SK-N-SH treated with all-trans-retinoic acid at 6 μM for 48 hours (cell line): ENCODE data around the gene LYST.
A peak's percentile ranks its signal among the peaks of the same experiment; 100 is the strongest.

Experiments
- ATAC-seq: fragments of 200-7000 bp; cut with Tn5 transposase; 3 replicates; pipeline ENCODE4 v1.9.1; 2020; ENCODE audit warnings: mild to moderate bottlenecking, moderate library complexity
- ARNTL ChIP-seq: fragments of 450-650 bp; formaldehyde crosslinking; IDR thresholded peaks from 2 replicates; pipeline ENCODE4 v1.5.0; 2020; ENCODE audit warnings: low read depth, mild to moderate bottlenecking, moderate library complexity, borderline replicate concordance
- BACH2 ChIP-seq: fragments of 250-450 bp; sonication (Bioruptor Pico); IDR thresholded peaks from 2 replicates; pipeline ENCODE4 v1.9.0; 2021; ENCODE audit warnings: mild to moderate bottlenecking, borderline replicate concordance
- CSDC2 ChIP-seq: fragments of 250-450 bp; sonication (Bioruptor Pico); IDR thresholded peaks from 2 replicates; pipeline ENCODE4 v1.5.0; 2020; ENCODE audit warnings: mild to moderate bottlenecking, moderate library complexity
- ESRRG ChIP-seq: fragments of 250-450 bp; sonication (Bioruptor Pico); IDR thresholded peaks from 2 replicates; pipeline ENCODE4 v1.6.1; 2021; ENCODE audit warnings: mild to moderate bottlenecking
- GLIS3 ChIP-seq: fragments of 250-450 bp; sonication (Bioruptor Pico); IDR thresholded peaks from 2 replicates; pipeline ENCODE4 v1.5.0; 2020; ENCODE audit warnings: mild to moderate bottlenecking, moderate library complexity
- ISL1 ChIP-seq: fragments of 250-450 bp; sonication (Bioruptor Pico); IDR thresholded peaks from 2 replicates; pipeline ENCODE4 v2.1.2; 2022; ENCODE audit warnings: mild to moderate bottlenecking, moderate library complexity
- OSR1 ChIP-seq: fragments of 250-450 bp; sonication (Bioruptor Pico); IDR thresholded peaks from 2 replicates; pipeline ENCODE4 v1.8.0; 2022; ENCODE audit warnings: moderate library complexity, mild to moderate bottlenecking, inconsistent platforms
- RARB ChIP-seq: fragments of 250-450 bp; sonication (Bioruptor Pico); IDR thresholded peaks from 2 replicates; pipeline ENCODE4 v1.8.0; 2021; ENCODE audit warnings: mild to moderate bottlenecking, moderate library complexity
- SNAI2 ChIP-seq: fragments of 250-450 bp; sonication (Bioruptor Pico); IDR thresholded peaks from 2 replicates; pipeline ENCODE4 v1.5.0; 2020; ENCODE audit warnings: mild to moderate bottlenecking, moderate library complexity
- TCF4 ChIP-seq: fragments of 250-450 bp; sonication (Bioruptor Pico); IDR thresholded peaks from 2 replicates; pipeline ENCODE4 v1.8.0; 2021; ENCODE audit warnings: mild to moderate bottlenecking, moderate library complexity, borderline replicate concordance
- TOX ChIP-seq: fragments of 250-450 bp; sonication (Bioruptor Pico); IDR thresholded peaks from 2 replicates; pipeline ENCODE4 v1.8.0; 2021; ENCODE audit warnings: mild to moderate bottlenecking, moderate library complexity, borderline replicate concordance
- ZC3H10 ChIP-seq: fragments of 250-450 bp; sonication (Bioruptor Pico); IDR thresholded peaks from 2 replicates; pipeline ENCODE4 v1.5.1; 2021; ENCODE audit warnings: mild to moderate bottlenecking, moderate library complexity
- ZFP3 ChIP-seq: fragments of 250-450 bp; sonication (Bioruptor Pico); IDR thresholded peaks from 2 replicates; pipeline ENCODE4 v1.5.0; 2020; ENCODE audit warnings: mild to moderate bottlenecking, moderate library complexity
- ZFP30 ChIP-seq: fragments of 450-650 bp; formaldehyde crosslinking; IDR thresholded peaks from 2 replicates; pipeline ENCODE4 v1.5.0; 2022; ENCODE audit warnings: mild to moderate bottlenecking, moderate library complexity
- ZNF565 ChIP-seq: fragments of 450-650 bp; formaldehyde crosslinking; conservative IDR thresholded peaks from 2 replicates; pipeline ENCODE4 v1.5.0; 2020; ENCODE audit warnings: low read depth, mild to moderate bottlenecking, moderate library complexity
- ZNF70 ChIP-seq: fragments of 450-650 bp; formaldehyde crosslinking; IDR thresholded peaks from 2 replicates; pipeline ENCODE4 v1.5.0; 2020; ENCODE audit warnings: mild to moderate bottlenecking, moderate library complexity
- ZNF8 ChIP-seq: fragments of 450-650 bp; formaldehyde crosslinking; IDR thresholded peaks from 2 replicates; pipeline ENCODE4 v1.5.0; 2020; ENCODE audit warnings: mild to moderate bottlenecking, moderate library complexity
- TF ChIP-seq, protein P1 (sequence below): fragments of 250-450 bp; sonication (Bioruptor Pico); IDR thresholded peaks from 2 replicates; pipeline ENCODE4 v1.5.1; 2021; ENCODE audit warnings: mild to moderate bottlenecking, moderate library complexity
- TF ChIP-seq, protein P2 (sequence below): fragments of 250-450 bp; sonication (Bioruptor Pico); IDR thresholded peaks from 2 replicates; pipeline ENCODE4 v1.8.0; 2021; ENCODE audit warnings: low read depth, mild to moderate bottlenecking, moderate library complexity, borderline replicate concordance
- TF ChIP-seq, protein P3 (sequence below): fragments of 250-450 bp; sonication (Bioruptor Pico); IDR thresholded peaks from 2 replicates; pipeline ENCODE4 v1.5.0; 2020; ENCODE audit warnings: mild to moderate bottlenecking, moderate library complexity
- TF ChIP-seq, protein P4 (sequence below): fragments of 250-450 bp; sonication (Bioruptor Pico); IDR thresholded peaks from 2 replicates; pipeline ENCODE4 v1.8.0; 2020; ENCODE audit warnings: mild to moderate bottlenecking, moderate library complexity, borderline replicate concordance

LYST gene

DNA sequence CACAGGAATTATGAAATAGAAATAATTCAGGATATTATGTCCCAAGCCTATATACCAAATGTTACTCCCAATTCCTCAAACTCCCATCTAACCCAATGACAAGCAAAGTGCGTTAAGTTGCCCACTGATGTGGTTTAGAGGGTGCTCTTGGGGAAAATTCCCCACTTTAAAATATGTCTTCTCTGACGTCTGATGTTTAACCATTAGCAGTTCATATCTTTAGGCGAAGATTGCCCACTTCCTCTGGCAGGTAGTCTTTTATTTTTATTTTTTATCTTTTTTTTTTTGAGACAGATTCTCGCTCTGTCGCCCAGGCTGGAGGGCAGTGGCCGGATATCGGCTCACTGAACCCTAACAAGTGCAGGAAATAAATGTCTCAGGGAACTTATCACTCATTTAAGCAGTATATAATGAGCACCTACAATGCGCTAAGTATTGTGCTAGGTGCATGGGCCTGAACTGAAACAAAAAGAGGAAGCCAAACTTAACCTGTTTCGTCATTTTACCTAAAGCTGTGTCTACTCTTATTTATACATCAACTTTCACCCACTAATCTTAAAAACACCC lies 1.3 kb upstream of the LYST start:
- ATAC-seq = no peak
- no peak for TF ChIP-seq BACH2 (CRISPR knock-in tag)
- TF ChIP-seq, protein P1, sequence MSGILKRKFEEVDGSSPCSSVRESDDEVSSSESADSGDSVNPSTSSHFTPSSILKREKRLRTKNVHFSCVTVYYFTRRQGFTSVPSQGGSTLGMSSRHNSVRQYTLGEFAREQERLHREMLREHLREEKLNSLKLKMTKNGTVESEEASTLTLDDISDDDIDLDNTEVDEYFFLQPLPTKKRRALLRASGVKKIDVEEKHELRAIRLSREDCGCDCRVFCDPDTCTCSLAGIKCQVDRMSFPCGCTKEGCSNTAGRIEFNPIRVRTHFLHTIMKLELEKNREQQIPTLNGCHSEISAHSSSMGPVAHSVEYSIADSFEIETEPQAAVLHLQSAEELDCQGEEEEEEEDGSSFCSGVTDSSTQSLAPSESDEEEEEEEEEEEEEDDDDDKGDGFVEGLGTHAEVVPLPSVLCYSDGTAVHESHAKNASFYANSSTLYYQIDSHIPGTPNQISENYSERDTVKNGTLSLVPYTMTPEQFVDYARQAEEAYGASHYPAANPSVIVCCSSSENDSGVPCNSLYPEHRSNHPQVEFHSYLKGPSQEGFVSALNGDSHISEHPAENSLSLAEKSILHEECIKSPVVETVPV = no peak
- TF ChIP-seq, protein P2, sequence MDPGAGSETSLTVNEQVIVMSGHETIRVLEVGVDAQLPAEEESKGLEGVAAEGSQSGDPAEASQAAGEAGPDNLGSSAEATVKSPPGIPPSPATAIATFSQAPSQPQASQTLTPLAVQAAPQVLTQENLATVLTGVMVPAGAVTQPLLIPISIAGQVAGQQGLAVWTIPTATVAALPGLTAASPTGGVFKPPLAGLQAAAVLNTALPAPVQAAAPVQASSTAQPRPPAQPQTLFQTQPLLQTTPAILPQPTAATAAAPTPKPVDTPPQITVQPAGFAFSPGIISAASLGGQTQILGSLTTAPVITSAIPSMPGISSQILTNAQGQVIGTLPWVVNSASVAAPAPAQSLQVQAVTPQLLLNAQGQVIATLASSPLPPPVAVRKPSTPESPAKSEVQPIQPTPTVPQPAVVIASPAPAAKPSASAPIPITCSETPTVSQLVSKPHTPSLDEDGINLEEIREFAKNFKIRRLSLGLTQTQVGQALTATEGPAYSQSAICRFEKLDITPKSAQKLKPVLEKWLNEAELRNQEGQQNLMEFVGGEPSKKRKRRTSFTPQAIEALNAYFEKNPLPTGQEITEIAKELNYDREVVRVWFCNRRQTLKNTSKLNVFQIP (CRISPR knock-in tag) = no peak
- no peak for TF ChIP-seq ZFP30
- no peak for TF ChIP-seq CSDC2 (CRISPR knock-in tag)

DNA sequence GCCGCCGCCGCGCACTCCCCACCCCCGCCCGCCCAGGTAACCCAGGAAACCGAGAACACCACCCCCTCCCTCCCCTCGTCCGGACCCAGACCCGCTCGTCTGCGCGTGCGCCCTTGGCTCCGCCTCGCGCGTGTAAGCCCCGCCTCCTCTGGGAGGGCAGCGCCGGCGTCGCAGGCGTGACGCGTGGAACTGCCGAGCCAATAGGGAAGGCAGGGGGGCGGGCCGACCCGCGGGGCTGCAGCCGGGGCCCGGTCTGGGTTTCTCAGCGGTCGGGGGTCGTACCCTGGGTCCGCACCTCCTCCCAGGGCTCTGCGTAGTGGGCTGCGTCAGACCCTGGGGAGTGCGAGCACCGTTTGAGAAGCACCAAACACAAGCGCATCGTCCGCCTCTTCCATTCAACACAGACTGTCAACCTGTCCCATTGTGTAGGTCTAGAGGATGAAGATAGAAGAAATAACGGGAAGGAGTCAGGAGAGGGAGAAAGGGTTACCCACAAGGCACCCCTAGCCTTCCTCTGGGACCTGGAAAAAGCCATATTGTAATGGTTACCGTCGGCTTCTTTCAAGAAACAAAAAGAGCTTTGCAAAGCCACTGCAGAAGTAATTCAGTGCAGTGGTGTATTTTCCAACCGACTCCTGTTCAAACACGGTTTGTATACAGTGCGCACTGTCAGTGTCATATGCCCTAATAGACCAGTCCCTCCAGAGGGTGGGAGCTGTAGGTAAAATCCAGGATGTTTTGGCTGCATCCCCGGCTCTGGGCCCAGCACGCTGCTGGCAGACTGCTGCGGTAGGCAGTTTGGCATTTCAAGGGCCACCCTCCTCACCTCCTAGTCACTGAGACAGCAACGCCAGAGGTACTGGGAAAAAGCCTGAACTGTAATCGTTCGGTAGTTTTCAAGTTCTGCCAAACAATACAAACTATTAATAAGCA lies 473 bp upstream of the LYST start:
- ATAC-seq = peak; percentile 86
- TF ChIP-seq ESRRG (CRISPR knock-in tag) = no peak
- no peak for TF ChIP-seq ZC3H10 (CRISPR knock-in tag)
- TF ChIP-seq GLIS3 (CRISPR knock-in tag) = no peak
- TF ChIP-seq TCF4 (CRISPR knock-in tag) = no peak
- no peak for TF ChIP-seq OSR1 (CRISPR knock-in tag)
- TF ChIP-seq, protein P3, sequence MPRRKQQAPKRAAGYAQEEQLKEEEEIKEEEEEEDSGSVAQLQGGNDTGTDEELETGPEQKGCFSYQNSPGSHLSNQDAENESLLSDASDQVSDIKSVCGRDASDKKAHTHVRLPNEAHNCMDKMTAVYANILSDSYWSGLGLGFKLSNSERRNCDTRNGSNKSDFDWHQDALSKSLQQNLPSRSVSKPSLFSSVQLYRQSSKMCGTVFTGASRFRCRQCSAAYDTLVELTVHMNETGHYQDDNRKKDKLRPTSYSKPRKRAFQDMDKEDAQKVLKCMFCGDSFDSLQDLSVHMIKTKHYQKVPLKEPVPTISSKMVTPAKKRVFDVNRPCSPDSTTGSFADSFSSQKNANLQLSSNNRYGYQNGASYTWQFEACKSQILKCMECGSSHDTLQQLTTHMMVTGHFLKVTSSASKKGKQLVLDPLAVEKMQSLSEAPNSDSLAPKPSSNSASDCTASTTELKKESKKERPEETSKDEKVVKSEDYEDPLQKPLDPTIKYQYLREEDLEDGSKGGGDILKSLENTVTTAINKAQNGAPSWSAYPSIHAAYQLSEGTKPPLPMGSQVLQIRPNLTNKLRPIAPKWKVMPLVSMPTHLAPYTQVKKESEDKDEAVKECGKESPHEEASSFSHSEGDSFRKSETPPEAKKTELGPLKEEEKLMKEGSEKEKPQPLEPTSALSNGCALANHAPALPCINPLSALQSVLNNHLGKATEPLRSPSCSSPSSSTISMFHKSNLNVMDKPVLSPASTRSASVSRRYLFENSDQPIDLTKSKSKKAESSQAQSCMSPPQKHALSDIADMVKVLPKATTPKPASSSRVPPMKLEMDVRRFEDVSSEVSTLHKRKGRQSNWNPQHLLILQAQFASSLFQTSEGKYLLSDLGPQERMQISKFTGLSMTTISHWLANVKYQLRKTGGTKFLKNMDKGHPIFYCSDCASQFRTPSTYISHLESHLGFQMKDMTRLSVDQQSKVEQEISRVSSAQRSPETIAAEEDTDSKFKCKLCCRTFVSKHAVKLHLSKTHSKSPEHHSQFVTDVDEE (CRISPR knock-in tag) = no peak
- TF ChIP-seq, protein P4, sequence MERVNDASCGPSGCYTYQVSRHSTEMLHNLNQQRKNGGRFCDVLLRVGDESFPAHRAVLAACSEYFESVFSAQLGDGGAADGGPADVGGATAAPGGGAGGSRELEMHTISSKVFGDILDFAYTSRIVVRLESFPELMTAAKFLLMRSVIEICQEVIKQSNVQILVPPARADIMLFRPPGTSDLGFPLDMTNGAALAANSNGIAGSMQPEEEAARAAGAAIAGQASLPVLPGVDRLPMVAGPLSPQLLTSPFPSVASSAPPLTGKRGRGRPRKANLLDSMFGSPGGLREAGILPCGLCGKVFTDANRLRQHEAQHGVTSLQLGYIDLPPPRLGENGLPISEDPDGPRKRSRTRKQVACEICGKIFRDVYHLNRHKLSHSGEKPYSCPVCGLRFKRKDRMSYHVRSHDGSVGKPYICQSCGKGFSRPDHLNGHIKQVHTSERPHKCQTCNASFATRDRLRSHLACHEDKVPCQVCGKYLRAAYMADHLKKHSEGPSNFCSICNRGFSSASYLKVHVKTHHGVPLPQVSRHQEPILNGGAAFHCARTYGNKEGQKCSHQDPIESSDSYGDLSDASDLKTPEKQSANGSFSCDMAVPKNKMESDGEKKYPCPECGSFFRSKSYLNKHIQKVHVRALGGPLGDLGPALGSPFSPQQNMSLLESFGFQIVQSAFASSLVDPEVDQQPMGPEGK = no peak
- no peak for TF ChIP-seq ZFP30
- TF ChIP-seq, protein P1 = no peak
- TF ChIP-seq BACH2 (CRISPR knock-in tag) = no peak
- TF ChIP-seq ZNF8 = no peak
- TF ChIP-seq RARB (CRISPR knock-in tag) = no peak
- no peak for TF ChIP-seq ZNF565 (CRISPR knock-in tag)
- no peak for TF ChIP-seq SNAI2 (CRISPR knock-in tag)
- no peak for TF ChIP-seq ZNF70 (CRISPR knock-in tag)
- TF ChIP-seq, protein P2 (CRISPR knock-in tag) = no peak
- TF ChIP-seq ISL1 (CRISPR knock-in tag) = no peak
- TF ChIP-seq ZFP3 (CRISPR knock-in tag) = no peak
- no peak for TF ChIP-seq TOX
- TF ChIP-seq ARNTL (CRISPR knock-in tag) = no peak
